CD4-positive, alpha-beta T cell treated with Interleukin-10 for 1 hour (primary cell): ENCODE data around the gene CSNK1A1.
"Not testable (repeated sequence)": the region's sequence is repeated elsewhere in the genome, so short reads cannot be mapped to it uniquely, and the experiment has no call there.

Experiments
- DNase-seq: peaks from one replicate; pipeline ENCODE4 v3.0.0-alpha.2; 2020

Gene CSNK1A1

DNA sequence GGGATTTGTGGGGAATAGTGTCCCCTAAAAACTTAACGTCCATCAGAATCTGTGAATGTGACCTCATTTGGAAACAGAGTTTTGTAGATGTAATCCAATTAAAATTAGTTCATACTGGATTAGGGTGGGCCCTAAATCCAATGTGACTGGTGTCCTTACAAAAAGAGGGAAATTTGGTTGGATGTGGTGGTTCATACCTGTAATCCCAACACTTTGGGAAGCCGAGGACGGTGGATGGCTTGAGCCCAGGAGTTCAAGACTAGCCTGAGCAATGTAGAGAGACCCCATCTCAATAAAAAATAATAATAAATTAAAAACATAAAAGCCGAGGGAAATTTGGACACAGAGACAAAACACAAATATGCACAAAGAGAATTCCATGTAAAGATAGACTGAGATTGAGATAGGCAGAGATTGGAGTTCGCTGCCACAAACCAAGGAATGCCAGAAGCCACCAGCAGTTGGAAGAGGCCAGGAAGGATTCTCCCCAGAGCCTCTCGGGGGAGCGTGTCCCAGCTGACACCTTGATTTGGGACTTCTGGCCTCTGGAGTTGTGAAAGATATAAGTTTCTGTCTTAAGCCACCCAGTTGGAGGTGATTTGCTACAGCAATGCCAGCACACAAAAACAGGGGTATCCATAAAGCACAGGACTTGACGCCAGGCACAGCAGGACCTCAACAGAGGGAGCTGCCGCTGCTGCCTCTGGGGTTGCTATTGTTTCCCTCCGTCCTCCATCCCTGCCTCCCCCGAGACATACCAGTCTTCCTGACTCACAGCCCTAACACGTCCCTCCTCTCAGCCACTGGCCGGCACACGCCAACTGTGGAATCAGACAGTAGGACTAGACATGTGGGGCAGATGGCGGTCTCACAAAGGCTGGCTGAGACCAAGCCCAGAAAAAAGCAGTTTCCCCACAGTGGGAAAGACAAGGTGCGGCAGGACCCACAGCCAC lies 98.3 kb downstream of the CSNK1A1 start:
- DNase-seq = no peak

DNA sequence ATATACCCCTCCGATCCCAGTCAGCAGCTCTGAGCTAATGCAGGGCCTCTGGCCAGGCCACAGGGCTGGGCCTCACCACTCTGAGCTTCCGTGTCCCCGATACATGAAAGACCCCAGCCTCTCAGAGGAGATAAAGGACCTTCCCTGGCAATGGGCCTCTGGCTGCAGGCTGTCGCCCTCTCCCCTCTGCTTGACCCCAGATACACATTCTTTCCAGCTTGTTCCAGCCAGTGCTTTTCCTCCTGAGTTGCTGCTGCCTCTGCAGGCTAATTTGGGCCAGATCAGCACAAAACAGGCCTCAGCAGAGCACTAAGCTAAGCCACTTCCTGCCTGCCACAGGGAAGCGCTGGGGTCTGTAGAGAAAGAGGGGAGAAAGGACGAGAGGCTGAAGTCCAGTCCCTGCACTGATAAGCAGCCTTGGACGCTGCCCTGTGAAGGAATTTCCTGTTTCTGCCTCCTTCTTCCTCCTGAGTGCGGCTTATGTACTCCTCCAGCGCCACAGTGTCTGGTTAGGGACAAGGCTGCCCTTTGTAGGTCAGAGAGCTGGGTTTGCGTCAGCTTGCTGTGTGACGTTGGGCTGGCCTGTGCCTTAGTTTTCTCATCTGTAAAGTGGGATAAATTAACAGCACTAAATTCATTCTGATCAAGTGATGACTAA lies 99.1 kb downstream of the CSNK1A1 start:
- no peak for DNase-seq

DNA sequence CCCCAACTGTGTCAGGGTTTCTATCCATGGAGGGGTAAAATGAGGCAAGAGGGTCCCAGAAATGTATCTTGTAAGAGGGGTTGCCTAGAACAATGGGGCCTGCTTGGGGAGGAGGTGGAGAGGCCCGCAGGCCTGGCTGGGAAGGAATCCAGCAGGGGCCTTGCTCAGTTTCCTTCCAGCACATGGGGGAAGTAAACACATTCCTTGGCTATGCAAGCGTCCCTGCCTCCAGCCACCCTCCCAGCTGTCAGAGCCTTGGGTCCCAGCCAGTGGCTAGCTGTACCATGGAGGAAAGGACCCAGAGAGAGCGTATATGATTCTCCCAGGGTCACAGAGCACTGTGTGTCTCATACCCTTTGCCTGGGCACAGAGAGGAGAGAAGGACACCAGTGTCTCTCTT lies 101.0 kb downstream of the CSNK1A1 start:
- no peak for DNase-seq

- no peak for DNase-seq
Measured at GRCh38 chr5:149448831-149449714, 102.2 kb downstream of the CSNK1A1 start.

GRCh38 chr5:149448431-149448830 lies 102.8 kb downstream of the CSNK1A1 start:
- DNase-seq = no peak

DNA sequence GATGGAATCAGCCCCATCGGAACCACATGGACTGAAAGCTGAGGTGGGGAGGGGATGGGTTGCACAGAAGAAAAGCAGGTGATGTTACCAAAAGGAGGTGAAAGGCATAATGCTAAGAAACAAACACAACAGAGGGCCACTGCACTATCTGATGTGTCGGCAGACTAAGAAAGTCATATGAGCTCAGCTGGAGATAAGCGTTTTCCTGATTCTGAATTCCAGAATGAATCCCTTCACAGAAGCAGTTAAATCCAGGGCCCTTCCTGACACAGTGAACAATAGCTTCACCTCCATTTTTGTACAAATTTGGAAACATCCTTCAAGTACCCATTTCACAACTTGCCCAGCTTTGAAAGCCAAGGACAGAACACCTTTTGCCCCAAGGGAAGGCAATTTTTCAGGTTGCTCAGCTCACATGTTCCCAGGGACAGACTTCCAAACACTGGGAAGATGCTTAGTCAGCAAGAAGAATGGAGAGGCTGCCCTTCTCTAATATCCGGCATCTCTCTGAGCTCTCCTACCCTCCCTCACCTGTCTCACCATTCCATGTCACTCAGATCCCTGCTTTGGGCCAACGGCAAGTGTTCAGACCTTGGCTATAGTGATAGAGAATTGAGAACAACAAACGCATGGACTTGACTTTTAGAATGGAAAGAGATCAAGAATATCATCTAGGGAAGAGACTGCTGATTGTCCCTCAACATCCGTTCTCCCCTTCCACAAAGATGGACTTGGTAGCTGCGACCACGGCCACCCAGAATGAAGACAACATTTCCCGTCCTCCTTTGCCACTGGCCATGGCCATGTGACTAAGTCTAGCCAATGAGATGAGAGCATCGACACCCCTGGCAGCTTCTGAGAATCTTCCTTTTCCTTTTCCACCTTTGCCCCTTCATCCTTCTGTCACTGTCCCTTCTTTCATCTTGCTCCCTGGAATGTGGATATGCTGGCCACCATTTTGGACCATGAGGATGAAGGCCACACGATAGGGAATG lies 103.6 kb downstream of the CSNK1A1 start:
- no peak for DNase-seq

- DNase-seq = not testable (repeated sequence)
Measured at GRCh38 chr5:149446794-149447193, 104.4 kb downstream of the CSNK1A1 start.

DNA sequence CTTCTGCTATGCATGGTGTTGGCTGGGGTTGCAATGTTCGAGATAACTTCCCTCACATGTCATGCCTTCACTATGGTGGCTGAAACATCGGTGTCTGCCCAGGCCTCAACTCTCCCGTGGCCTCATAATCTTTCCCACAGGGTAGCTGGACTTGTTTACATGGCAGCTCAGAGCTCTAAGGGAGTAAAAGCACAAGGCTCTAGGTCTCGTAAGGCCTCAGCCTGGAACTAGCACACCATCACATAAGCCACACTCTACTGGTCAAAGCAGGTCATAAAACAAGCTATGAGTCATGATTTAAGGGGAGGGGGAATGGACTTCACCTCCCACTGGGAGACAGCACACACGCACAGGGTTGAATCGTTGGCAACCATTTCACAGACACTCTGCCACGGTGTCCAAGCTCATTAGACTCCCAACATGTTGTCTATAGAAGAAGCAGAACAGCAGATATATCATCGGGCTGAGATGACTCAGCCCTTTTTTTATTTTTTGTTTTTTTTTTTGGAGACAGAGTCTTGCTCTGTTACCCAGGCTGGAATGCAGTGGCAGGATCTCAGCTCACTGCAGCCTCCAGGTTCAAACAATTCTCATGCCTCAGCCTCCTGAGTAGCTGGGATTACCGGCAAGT lies 105.4 kb downstream of the CSNK1A1 start:
- DNase-seq = no peak

- DNase-seq = no peak
Measured at GRCh38 chr5:149445343-149445738, 105.9 kb downstream of the CSNK1A1 start.

GRCh38 chr5:149444430-149444829 lies 106.8 kb downstream of the CSNK1A1 start:
- not testable (repeated sequence) for DNase-seq

GRCh38 chr5:149443210-149443609 lies 108.0 kb downstream of the CSNK1A1 start:
- no peak for DNase-seq

GRCh38 chr5:149442563-149443182 lies 108.6 kb downstream of the CSNK1A1 start:
- DNase-seq = peak; percentile 65
